AG08395 (cell line): ENCODE measurements around the gene SUN1.
"Not testable (repeated sequence)": the region's sequence is repeated elsewhere in the genome, so short reads cannot be mapped to it uniquely, and the experiment has no call there.

Experiments used
- DNase-seq: peaks from one replicate; pipeline ENCODE4 v3.0.0; 2012; ENCODE audit warnings: mixed read lengths, low spot score

Gene SUN1

DNA sequence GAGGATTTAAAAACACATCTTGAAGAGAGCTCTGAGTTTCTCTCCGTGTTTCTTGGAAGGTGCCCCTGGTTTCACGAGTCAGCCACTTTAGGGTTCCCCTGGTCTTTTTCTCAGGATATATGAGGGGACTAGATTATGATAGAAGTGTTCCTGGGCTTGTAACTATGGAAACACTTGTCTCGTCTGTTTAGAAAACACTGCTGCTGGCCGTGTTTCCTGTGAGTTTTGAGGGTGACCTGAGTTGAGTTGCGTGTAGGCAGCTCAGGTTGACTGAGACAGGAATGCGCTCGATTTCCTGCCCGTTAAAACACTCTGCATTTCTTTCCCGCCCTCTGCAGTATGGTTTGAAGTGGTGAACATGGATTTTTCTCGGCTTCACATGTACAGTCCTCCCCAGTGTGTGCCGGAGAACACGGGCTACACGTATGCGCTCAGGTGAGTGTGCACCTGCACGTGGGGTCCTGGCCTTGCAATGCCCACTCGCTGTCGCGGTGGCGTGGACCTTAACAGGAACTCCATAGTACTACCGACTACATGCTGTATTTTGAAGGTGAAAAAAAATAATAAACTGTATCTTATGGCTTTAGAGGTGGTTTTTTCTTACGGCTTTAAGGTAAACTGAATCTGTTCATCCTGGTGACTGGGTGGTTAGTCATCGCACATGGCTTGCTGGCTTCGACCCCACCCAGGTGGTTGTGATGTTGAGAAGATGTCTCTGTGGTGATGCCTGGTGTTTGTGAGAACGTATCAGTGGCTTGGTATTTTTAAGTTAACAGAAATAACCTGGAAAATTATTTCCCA lies at the start of gene SUN1:
SUN1 (plus strand) TSS at position 310 of the 801 bp plus-strand sequence; CDS start at position 359, 49 bp downstream.
- peak; percentile 53 for DNase-seq

DNA sequence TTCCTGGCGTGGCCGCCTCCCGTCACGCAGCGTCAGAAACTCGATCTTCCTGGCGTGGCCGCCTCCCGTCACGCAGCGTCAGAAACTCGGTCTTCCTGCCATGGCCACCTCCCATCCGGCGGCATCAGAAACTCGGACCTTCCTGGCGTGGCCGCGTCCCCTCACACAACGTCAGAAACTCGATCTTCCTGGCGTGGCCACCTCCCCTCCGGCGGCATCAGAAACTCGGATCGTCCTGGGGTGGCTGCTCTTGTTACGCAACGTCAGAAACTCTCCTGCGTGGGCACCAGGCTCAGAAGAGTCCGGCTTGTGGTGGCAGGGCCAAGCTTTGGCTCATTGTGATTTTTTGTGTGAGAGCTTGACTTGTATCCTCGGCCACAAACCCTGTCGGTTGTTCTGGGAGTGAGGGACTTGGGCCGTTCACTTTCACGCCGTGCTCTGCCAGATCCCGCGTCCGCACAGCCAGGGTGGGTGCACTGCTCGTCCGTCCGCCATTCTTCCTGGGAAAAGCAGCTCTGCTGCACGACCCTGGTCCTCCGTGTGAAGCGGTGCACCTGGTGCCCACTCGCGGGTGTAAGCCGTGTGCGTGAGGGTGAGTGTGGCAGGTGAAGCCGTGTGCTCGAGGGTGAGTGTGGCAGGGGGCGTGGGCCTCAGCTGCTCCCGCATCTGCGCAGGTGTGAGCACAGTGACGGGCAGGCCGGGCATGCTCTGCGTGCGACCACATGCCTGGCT lies 49.4 kb upstream of the SUN1 start:
- DNase-seq, result no peak

DNA sequence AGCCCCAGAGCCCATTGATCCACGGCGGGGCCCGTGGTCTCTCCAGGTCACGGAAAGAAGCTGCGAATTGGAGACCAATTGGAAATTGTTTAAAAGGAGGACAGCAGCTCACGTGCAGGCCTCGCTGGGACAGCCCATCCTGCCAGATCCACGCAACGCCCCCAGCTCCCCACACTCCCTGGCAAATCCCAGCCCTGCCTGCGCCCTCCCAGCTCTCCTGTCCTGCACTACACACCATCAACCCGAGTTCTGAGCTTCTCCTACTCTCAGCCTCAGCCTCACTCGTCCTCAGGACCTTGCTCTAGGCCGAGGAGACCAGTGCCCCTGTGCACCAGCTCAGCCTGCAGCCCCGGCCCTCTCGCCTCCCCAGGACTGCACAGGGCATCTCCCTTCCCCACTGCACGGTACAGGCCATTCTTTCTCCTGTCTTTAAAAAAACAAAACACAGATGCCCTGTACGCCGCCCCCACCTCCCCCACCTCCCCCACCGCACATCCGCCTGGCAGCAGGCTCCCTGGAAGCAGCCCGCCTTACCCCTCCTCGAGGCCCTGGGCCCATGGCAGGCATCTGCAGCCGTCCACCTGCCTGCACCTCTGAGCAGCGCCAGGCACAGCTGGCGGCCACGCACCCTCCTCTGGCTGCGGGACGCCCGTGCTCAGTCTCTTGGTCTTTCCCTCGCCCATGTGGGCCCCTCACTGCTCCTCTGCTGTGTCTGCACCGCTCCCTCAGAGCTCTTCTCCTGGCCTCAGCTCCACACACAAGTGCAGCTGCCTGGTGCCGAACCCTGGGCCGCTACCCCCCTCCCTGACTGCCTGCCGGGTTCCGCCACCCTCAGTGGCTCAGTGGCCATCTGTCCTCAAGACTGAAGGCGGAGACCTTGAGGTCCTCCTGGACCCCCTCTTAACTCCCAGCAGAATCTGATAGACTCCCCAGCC lies 48.5 kb upstream of the SUN1 start:
- no peak for DNase-seq

- no peak for DNase-seq
These were observed 47.3 kb upstream of the SUN1 start for GRCh38 chr7:784971-785370.

- DNase-seq, result no peak
These were observed 46.9 kb upstream of the SUN1 start for GRCh38 chr7:785416-785815.

GRCh38 chr7:786472-787255 lies 45.6 kb upstream of the SUN1 start:
- DNase-seq, result peak; percentile 89

- no peak for DNase-seq
These were observed 44.7 kb upstream of the SUN1 start for GRCh38 chr7:787332-788240.

- no peak for DNase-seq
These were observed 40.8 kb upstream of the SUN1 start for GRCh38 chr7:791519-791918.

GRCh38 chr7:794207-794606 lies 38.1 kb upstream of the SUN1 start:
- DNase-seq, result no peak

DNA sequence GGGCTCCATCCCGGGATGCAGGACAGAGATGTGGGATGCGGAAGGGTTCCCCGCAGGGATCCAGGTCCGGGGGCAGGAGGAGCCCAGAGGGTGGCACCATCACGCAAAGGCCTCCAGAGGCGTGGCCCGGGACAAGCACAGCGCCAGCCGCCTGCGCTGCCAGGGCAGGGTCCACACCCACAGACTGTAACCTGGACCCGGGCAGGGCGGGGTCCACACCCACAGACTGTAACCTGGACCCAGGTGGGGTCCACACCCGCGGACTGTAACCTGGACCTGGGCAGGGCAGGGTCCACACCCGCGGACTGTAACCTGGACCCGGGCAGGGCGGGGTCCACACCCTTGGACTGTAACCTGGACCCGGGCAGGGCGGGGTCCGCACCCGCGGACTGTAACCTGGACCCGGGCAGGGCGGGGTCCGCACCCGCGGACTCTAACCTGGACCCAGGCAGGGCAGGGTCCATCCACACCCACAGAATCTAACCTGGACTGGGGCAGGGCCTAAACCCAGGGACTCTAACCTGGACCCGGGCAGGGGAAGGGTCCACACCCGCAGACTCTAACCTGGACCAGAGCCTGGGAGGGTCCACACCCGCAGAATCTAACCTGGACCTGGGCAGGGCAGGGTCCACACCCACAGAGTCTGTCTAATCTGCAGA lies 37.5 kb upstream of the SUN1 start:
- DNase-seq, result no peak

- not testable (repeated sequence) for DNase-seq
These were observed 35.7 kb upstream of the SUN1 start for GRCh38 chr7:796434-797169.

GRCh38 chr7:798921-799470 lies 33.3 kb upstream of the SUN1 start:
- no peak for DNase-seq

- no peak for DNase-seq
These were observed 31.6 kb upstream of the SUN1 start for GRCh38 chr7:800692-801091.

- DNase-seq, result not testable (repeated sequence)
These were observed 30.9 kb upstream of the SUN1 start for GRCh38 chr7:801351-801750.

DNA sequence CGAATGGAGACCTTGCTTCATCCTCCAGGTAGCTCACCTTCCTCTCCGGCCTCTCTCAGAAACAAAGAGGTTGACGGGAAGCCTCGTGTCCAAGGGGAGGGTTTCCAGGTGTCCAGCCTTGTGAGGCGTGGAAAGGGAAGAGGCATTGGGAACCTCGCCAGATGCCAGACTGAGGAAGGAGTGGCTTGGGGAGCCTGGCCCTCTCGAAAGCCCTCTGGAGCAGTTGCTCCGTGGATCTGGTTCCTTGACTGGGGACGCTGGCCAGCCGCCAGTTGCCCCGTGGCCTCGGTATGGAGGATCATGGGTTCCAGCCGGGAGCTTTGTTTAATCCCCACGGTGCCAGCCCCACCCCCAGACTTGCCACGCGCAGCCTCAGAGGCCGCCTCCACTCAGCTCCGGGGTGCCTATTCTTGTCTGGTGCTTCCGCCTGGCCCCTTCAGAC lies 30.3 kb upstream of the SUN1 start:
- peak; percentile 22 for DNase-seq

DNA sequence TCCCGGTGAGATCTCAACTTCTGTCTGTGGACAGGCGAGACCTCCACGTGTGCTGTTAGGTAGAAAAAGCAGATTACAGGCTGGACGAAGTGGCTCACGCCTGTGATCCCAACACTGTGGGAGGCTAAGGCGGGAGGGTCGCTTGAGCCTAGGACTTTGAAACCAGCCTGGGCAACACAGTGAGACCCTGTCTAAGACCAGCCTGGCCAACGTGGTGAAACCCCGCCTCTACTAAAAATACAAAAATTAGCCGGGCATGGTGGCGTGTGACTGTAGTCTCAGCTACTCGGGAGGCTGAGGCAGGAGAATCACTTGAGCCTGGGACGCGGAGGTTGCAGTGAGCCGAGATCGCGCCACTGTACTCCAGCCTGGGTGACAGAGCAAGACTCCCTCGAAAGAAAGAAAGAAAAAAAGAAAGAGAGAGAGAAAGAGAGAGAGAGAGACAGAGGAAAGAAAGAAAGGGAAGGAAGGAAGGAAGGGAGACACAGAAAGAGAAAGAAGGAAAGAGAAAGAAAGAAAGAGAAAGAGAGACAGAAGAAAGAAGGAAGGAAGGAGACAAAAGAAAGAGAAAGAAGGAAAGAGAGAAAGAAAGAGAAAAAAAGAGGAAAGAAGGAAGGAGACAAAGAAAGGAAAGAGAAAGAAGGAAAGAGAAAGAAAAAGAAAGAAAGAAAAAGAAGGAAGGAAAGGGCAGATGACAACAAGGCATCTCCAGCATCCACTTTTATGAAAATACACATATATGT lies 29.6 kb upstream of the SUN1 start:
- DNase-seq, result no peak

DNA sequence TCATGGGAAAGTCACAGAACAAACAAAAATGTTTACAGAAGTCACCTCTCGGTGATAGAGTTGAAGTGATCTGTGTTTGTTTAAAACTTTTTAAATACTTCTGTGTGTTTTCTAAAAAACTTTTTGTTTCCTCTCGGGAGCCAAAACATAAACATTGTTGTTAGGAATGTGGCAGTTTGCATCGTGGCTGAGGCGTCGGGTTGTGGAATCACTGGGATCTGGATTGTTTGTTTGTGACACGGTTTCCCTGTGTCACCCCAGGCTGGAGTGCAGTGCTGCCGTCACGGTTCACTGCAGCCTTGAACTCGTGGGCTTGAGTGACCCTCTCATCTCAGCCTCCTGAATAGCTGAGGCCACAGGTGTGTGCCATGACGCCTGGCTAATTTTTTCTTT lies 29.0 kb upstream of the SUN1 start:
- no peak for DNase-seq

GRCh38 chr7:803796-804195 lies 28.5 kb upstream of the SUN1 start:
- not testable (repeated sequence) for DNase-seq
